ENCODE measurements around the gene INTS3.
"Not testable (repeated sequence)": the region's sequence is repeated elsewhere in the genome, so short reads cannot be mapped to it uniquely, and the experiment has no call there.

INTS3 gene

GRCh38 chr1:153760440-153760839, 32.6 kb downstream of the INTS3 start:
- Histone ChIP-seq H3K4me2 (ENCODE audit: low read depth, low read length) (no peak overlapping the region), H3F3A (ENCODE audit: insufficient read depth, low read length) (no peaks in the 10 kb centered on the region), H3K27ac (ENCODE audit: low read length) (no peak overlapping the region), H3K9ac (ENCODE audit: low read length) (no peak overlapping the region), H3K79me2 (ENCODE audit: low read length) (no peaks in the 10 kb centered on the region), H4K20me1 (ENCODE audit: insufficient read depth, low read length) (no peaks in the 10 kb centered on the region), H3K4me3 (ENCODE audit: low read length) (no peak overlapping the region), H3K4me1 (ENCODE audit: low read length) (no peaks in the 10 kb centered on the region), H3K27me3 (replicated peaks; ENCODE audit: insufficient read depth, low read length) (no peaks in the 10 kb centered on the region), H3K9me3 (replicated peaks; ENCODE audit: insufficient read depth, low read length) (no peaks in the 10 kb centered on the region), H3K36me3 (replicated peaks; ENCODE audit: insufficient read depth, low read length) (no peaks in the 10 kb centered on the region), H3K9me2 (replicated peaks; ENCODE audit: insufficient read depth, low read length) (no peaks in the 10 kb centered on the region), H2AFZ (ENCODE audit: low read length) (no peak overlapping the region)
- no peak for DNase-seq
- TF ChIP-seq EZH2phosphoT487 (IDR thresholded peaks at IDR 0.05; ENCODE audit: low read length) (no peak), CTCF (IDR thresholded peaks at IDR 0.05; ENCODE audit: low read length) (no peak), EZH2 (optimal IDR thresholded peaks at IDR 0.05; ENCODE audit: low read depth, low read length) (no peak)

DNA sequence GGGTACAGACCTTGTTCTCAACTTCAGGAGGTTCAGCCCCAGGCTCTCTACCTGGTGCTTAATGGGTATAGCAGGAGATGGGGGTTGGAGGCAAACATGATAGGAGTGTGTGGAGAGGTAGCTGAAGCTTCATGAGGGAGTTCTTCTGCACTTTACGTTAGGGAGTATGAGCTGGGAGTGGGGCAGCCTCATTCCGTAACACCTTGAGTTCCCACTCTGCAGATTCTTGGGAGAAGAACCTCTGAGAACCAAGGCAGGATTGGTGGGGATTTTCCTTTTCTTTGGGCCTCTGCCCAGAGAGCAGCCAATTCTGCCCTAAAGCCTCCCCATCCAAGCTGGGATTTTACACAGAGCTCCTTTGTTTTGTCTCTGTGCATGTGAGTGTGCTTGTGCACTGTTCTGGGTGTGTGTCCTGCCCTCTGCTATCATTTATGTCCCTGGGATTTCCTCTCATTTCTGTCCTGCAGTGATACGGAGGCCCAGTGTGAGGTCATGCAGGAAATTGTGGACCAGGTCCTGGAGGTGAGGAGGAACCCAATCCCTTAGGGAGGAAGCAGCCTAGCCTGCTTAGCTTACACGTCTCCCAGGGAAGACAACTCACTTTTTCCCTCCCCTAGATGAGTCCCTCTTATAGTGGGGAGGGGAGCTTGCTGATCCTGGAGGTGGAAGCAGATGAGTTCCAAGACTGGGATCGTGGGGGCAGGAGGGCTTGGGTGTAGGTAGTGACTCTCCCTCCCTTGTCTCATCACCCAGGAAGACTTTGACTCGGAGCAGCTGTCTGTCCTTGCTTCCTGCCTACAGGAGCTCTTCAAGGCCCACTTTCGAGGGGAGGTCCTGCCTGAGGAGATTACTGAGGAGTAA, 35.7 kb downstream of the INTS3 start:
- Histone ChIP-seq H3K27me3 (replicated peaks; ENCODE audit: insufficient read depth, low read length) (no peaks in the 10 kb centered on the region), H3K9ac (ENCODE audit: low read length) (no peak overlapping the region), H3F3A (ENCODE audit: insufficient read depth, low read length) (no peaks in the 10 kb centered on the region), H3K9me2 (replicated peaks; ENCODE audit: insufficient read depth, low read length) (no peaks in the 10 kb centered on the region), H3K4me3 (ENCODE audit: low read length) (no peak overlapping the region), H2AFZ (ENCODE audit: low read length) (no peak overlapping the region), H3K36me3 (replicated peaks; ENCODE audit: insufficient read depth, low read length) (no peaks in the 10 kb centered on the region), H3K79me2 (ENCODE audit: low read length) (no peaks in the 10 kb centered on the region), H4K20me1 (ENCODE audit: insufficient read depth, low read length) (no peaks in the 10 kb centered on the region), H3K9me3 (replicated peaks; ENCODE audit: insufficient read depth, low read length) (no peaks in the 10 kb centered on the region), H3K4me2 (ENCODE audit: low read depth, low read length) (no peak overlapping the region), H3K27ac (ENCODE audit: low read length) (no peak overlapping the region), H3K4me1 (ENCODE audit: low read length) (no peaks in the 10 kb centered on the region)
- DNase-seq = no peak
- TF ChIP-seq EZH2phosphoT487 (IDR thresholded peaks at IDR 0.05; ENCODE audit: low read length) = no peak
- TF ChIP-seq EZH2 (optimal IDR thresholded peaks at IDR 0.05; ENCODE audit: low read depth, low read length) = no peak
- no peak for TF ChIP-seq CTCF (IDR thresholded peaks at IDR 0.05; ENCODE audit: low read length)

DNA sequence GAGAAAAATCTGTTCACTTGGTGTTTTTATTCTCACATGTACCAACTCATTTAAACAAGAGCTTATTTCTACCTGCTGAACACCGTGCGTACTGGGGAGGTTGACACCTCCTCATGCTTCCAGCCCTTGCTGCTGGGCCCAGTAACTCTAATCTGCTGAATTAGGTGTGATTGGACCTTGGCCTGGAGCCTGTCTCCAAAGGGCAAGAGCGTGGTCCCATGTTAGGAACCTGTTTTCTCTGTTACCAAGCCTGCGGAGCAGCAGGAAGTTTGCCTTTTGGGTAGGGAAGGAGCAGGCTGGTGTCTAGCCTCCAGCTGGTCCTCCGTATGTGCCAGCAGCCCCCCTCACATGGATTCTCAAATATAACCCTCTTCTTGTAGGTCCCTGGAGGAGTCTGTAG, 36.5 kb downstream of the INTS3 start:
- H3K27ac ChIP-seq (ENCODE audit: low read length) = no peak overlapping the region
- no peaks in the 10 kb centered on the region for H3K4me1 ChIP-seq (ENCODE audit: low read length)
- no peaks in the 10 kb centered on the region for H3K27me3 ChIP-seq (replicated peaks; ENCODE audit: insufficient read depth, low read length)
- no peak overlapping the region for H3K4me2 ChIP-seq (ENCODE audit: low read depth, low read length)
- no peaks in the 10 kb centered on the region for H3K36me3 ChIP-seq (replicated peaks; ENCODE audit: insufficient read depth, low read length)
- H3K79me2 ChIP-seq (ENCODE audit: low read length) = no peaks in the 10 kb centered on the region
- H2AFZ ChIP-seq (ENCODE audit: low read length) = no peak overlapping the region
- no peak overlapping the region for H3K9ac ChIP-seq (ENCODE audit: low read length)
- TF ChIP-seq EZH2phosphoT487 (IDR thresholded peaks at IDR 0.05; ENCODE audit: low read length) = no peak
- no peak for TF ChIP-seq CTCF (IDR thresholded peaks at IDR 0.05; ENCODE audit: low read length)
- no peak for TF ChIP-seq EZH2 (optimal IDR thresholded peaks at IDR 0.05; ENCODE audit: low read depth, low read length)
- no peaks in the 10 kb centered on the region for H4K20me1 ChIP-seq (ENCODE audit: insufficient read depth, low read length)
- no peaks in the 10 kb centered on the region for H3K9me3 ChIP-seq (replicated peaks; ENCODE audit: insufficient read depth, low read length)
- H3K9me2 ChIP-seq (replicated peaks; ENCODE audit: insufficient read depth, low read length) = no peaks in the 10 kb centered on the region
- H3F3A ChIP-seq (ENCODE audit: insufficient read depth, low read length) = no peaks in the 10 kb centered on the region
- DNase-seq = no peak
- no peak overlapping the region for H3K4me3 ChIP-seq (ENCODE audit: low read length)

GRCh38 chr1:153766663-153767062, 38.8 kb downstream of the INTS3 start:
- H3K9ac ChIP-seq (ENCODE audit: low read length); H2AFZ ChIP-seq (ENCODE audit: low read length); H3K36me3 ChIP-seq (replicated peaks; ENCODE audit: insufficient read depth, low read length); H4K20me1 ChIP-seq (ENCODE audit: insufficient read depth, low read length); H3K79me2 ChIP-seq (ENCODE audit: low read length); H3K4me1 ChIP-seq (ENCODE audit: low read length); H3K4me2 ChIP-seq (ENCODE audit: low read depth, low read length); H3K9me2 ChIP-seq (replicated peaks; ENCODE audit: insufficient read depth, low read length); H3F3A ChIP-seq (ENCODE audit: insufficient read depth, low read length); DNase-seq; H3K9me3 ChIP-seq (replicated peaks; ENCODE audit: insufficient read depth, low read length); H3K27ac ChIP-seq (ENCODE audit: low read length); H3K27me3 ChIP-seq (replicated peaks; ENCODE audit: insufficient read depth, low read length); H3K4me3 ChIP-seq (ENCODE audit: low read length): not testable (repeated sequence)
